ENCODE results near the gene ADGRD1.
"Not testable (repeated sequence)": the region's sequence is repeated elsewhere in the genome, so short reads cannot be mapped to it uniquely, and the experiment has no call there.

Gene ADGRD1

DNA sequence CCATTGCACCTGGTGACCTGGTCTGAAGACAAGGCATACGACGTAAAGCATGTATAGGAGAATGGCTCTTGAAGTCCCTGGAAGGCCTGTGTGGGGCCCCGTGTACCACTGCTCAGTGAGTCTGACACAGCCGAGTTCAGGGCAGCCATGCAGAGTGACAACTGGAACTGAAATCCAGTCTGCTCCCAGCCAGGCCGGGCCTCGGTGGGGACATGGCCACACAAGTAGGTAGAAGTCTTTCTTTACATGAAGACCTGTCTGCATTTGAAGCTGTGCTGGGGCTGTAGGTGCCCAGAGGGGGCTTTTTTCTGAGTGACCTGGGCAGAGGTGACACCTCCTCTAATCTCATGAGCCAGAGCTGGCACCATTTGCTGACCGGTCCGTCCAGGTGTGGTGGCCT, 35.7 kb downstream of the ADGRD1 start:
- peak; percentile 55 for DNase-seq

DNA sequence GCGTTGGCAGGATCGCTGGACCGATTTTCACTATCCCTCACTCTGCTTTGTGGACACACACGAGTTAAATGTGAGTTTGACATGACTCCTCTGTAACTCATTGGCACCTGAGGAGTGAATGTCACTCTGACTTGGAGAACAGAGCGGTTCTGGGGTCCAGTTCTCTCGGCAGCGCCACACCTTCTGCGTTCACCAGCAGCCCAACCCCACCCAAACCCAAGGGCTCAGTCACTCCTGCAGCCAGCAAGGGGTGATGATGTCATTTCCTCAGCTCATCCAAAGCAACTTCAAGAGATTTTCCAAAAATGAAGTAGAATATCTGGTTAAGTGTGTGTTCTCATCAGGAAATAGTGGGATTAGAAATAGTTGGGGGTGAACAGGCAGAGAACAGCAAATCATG, 36.3 kb downstream of the ADGRD1 start:
- peak; percentile 41 for DNase-seq

DNA sequence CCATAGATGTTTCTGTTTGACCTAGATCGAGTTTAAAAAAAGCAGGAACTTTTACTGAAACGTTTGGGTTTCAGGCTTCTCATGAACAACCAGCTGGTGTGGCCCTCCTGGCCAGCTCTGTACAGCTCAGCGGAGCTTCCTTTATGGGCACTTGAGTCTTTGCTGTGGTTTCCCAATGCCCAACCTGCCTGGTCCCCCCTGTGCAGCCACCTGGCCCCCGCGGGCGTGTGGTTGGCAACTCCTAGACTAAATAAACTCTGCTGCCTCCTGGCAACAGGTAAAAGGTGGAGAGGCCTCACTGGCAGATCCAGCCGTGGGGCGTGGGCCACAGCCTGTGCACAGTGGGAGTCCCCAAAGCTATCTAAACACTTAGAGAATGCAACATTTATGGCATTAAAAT, 38.7 kb downstream of the ADGRD1 start:
- peak; percentile 52 for DNase-seq

DNA sequence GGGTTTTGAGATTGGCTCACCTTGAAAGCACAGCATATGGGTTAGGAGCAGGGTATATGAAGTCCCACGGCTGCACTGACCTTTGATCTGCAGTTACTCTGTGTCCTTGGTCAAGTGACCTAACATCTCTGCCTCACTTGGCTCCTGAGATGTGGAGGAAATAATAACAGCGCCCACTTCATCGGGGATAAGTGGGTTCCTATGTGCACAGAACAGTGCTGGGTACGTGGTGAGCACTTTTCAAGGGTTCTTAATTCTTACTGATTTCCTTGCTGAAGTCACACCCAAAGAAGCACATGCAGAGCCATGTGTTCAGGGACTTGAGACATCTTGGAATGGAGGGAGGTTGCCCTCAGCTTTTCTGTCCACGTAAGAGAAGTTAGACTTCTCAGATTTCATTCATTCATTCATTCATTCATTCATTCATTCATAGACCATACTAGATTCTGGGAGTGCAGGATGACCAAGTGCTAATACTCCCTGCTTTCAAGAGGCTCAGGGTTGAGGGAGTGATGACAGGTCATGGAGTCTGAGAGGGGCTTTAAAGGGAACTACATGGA, 39.4 kb downstream of the ADGRD1 start:
- DNase-seq = peak; percentile 24

DNA sequence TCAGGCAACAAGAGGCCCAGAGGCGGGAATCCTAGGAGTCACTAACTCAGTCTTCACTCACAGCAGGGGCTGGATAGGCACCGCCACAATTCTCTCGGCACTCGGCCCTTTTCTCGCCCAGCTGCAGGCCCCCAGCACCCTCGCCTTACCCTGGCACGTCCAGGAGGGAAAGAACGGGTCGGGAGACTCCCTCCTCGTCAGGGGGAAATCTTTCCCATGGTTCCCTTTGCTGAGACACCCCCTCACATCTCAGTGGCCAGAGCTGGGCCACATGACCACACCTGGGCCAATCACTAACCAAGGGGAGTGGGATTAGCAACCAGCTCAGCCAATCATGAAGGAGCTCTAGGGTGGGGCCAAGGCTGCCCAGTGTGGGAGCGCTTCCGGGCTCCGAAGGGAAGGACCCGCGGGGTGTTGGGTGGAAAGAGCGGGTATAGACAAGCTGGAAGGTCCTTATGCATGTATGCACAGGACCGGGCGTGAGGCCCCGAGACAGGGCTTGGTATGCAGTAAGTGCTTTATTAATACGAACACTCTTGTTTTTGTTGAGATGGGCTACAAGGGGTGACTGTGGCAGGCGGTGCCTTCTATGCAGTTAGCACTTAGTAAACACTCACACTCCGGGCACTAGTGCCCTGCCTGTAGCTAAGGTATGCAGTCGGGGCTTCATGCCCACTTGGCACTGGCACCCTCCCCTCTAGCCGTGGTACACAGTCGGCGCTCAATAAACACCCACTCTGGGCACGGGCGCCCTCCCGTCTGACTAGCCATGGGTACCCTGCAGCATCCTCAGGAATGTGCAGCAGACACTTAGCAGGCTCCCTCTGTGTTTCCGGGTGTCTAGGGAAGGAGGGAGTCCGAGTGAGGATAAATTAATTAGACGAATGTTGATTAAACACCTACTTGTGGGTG, 40.3 kb downstream of the ADGRD1 start:
- DNase-seq = no peak

DNA sequence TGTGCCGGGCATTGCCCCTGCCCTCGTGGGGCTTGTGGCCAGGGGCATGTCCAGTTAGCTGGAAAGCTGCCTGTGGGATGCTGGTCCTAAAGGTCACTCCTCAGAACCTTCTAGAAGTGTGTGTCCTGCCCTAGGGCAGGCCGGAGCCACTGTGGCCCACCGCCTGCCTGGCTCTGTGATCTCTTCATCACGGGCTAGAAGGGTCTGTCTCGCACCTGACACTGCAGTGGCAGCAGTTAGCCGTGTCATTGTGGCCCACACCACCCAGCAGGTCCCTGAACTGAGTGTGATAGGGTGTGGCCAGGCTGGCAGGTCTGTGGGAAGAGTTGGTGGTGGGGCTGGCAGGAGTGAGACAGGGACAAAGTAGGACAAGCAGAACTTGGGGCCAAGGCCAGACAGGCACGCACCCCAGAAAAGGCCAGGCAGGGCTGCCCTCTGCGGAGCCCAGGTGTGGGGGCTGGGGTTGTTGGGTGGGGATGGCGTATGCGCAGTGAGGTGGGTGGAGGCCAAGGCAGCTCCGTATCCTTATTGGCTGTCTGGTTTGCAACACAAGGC, 41.2 kb downstream of the ADGRD1 start:
- no peak for DNase-seq

DNA sequence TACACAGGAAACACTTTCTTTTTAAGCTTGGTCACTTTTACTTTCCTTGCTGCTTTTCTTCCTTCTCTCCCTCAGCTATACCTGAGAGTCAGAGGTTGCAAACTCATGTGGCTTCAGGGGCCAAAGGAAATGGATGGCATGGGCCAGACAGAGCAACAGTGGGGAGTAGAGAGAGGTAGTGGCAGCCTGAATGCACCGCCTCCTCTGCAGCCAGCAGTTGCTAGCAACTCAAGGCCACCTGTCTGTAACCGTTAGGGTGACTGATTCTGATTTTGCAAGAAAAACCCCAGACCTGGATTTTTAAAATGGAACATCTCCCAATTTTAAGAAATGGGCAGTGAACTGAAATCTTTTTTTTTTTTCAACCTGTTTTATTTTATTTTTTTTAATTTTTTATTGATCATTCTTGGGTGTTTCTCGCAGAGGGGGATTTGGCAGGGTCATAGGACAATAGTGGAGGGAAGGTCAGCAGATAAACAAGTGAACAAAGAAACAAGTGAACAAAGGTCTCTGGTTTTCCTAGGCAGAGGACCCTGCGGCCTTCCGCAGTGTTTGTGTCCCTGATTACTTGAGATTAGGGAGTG, 41.8 kb downstream of the ADGRD1 start:
- DNase-seq = not testable (repeated sequence)

DNA sequence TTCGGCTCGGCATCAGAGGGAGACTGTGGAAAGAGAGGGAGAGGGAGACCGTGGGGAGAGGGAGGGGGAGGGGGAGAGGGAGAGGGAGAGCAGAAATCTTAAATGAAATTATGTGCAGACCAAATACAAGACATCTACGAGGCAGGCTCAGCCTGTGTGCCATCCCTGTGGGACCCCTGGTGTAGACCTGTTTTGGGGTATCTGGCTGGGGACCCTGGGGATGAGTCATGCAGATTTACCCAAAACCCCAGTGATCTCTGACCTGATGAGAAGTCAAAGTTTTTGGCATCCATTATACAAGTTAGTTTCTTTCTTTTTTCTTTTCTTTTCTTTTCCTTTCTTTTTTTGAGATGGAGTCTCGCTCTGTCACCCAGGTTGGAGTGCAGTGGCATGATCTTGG, 44.4 kb downstream of the ADGRD1 start:
- DNase-seq = no peak

DNA sequence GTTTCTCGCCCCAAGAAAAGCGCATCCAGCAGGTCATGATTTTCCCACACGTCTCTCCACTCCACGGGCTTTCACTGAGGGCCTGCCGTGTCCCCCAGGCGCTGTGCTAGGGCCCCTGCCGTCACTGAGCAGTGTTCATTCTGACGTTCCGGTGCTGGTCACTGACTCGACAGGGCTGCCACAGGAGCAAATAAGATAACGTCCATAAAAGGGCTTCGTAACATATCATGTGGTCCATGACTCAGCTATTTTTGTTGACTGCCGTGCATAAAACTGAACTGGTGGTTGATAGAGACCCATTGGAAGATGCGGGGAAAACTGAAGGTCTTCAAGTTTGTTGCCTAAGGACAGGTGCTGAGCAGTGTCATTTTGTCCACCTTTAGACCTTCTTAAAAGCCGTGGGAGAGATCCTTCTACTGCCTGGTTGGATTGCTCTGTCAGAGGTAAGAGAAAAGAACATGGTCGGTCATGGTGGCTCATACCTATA, 46.3 kb downstream of the ADGRD1 start:
- no peak for DNase-seq

DNA sequence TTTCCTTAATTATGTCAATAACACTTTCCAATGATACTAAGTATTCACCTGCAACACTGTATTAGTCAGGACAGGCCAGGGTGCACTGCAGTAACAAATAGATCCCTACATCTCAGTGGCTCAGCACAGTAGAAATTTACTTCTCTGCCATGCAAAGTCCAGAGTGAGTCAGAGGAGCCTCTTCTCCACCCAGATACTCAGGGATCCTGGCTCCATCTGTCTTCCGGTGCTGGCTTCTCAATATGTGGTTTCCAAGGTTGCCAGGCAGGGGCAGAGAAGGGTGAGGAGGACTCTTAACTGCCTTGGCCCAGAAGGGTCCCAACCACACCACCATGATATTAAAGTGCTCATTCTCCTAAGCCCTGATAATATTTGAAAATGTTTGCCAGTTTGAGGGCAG, 47.8 kb downstream of the ADGRD1 start:
- no peak for DNase-seq

DNA sequence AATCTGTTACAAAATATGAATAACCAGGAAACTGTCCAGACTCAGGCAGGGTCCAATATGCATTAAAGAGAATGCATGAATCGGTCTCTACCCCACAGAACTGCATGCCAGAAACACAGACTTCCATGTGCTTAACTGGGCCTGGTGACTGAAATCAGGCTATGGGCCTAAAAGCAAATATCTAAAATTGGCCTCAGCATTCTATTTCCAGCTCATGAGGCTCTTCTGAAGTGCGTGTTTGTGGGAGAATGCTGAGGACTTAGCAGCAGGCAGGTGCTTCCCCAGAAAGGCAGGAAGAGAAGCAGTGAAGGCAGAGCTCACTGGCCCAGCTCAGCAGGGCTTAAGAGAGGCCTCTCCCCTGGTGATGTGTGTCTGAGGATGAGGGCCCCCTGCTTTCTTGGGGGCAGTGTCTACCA, 48.5 kb downstream of the ADGRD1 start:
- no peak for DNase-seq

DNA sequence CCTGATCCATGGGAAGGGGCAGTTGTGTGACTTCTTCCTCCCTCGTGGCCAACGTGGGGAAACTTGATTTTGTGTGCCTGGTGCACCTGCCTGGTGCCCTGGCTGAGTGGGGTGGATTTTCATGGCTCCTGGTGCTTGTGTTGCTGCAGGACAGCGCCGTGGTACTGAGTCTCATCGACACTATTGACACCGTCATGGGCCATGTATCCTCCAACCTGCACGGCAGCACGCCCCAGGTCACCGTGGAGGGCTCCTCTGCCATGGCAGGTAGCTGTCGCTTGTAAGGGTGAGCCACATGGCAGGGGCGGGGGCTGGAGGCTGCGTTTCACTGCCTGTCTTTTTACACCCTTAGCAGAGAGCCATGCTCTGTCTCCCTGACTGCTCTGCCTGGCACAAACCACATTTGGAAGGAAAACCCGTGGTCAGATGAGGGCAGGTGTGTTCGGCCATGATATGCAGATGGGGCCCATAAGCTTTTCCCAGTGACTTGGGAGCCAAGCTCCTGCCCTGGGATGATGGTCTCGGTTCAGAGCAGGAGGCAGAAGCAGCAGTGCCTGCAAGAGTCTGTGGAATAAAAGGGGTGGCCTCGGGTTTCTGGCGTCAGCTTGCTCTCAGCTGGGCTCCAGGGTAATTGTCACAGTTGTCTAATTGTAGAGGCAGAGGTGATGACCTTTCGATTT, 49.5 kb downstream of the ADGRD1 start:
- DNase-seq = no peak

DNA sequence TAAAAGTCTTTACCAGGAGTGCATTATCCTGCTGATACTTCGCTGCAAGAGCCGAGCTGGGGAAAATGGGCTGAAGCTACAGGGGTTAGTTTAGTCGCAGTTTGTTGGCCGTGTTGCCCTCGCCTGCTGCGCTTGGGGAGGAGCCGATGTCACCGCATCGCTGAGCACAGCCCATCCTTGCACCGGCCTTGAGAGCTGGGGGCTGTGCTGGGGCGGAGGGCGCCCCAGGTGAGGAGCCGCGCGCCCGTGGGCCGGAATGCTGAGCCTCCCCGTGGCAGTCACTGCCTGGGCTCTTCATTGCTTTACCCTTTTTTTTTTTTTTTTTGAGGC, 50.0 kb downstream of the ADGRD1 start:
- no peak for DNase-seq

DNA sequence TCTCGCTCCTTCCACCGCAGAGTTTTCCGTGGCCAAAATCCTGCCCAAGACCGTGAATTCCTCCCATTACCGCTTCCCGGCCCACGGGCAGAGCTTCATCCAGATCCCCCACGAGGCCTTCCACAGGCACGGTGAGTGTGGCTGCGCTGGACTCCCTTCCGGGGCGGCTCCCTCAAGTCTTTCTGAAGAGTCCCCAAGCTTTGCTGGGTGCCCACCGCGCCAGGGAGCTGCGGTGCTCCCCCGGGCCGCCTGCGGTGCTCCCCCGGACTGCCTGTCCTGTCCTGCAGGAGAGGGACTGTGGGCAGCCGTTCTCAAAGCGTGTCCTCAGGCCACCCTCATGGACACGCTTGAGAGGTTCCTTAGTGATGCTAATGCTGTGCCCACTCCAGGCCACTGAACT, 50.5 kb downstream of the ADGRD1 start:
- DNase-seq = no peak

DNA sequence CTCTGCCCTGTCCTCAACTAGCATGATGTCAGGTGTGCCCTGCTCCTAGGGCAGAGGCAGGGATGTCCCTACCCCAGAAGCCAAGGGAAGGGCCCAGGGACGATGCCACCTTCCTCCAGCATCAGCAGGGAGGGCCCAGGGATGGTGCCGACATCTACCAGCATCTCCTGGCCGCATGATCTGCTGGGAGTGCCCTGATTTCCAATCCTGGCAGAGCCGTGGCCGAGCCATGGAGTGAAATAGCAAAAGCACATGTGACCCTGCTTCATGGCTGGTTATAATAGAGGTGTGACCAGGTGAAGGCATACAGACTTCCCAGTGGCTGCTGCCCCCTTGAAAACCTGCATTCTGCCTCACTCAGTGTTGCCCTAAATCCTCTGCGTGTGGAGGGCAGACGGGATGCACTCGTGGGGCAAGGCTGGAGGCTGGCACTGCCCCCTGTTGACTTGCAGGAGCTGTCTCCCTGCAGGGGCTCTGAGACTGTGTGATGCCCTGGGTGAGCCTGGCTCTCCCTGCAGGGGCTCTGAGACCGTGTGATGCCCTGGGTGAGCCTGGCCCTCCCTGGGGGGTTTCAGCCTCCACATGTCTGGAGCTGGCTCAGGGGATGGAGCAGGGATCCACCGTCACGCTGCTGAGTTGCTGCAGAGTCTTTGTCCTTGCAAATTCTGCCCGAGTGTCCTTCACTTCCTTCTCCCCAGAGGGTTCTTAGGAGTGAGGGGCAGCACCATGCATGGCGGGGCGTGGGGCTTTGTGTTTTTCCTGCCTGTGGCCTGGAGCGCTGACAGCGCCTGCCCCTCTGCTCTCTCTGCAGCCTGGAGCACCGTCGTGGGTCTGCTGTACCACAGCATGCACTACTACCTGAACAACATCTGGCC, 51.7 kb downstream of the ADGRD1 start:
- DNase-seq = no peak

DNA sequence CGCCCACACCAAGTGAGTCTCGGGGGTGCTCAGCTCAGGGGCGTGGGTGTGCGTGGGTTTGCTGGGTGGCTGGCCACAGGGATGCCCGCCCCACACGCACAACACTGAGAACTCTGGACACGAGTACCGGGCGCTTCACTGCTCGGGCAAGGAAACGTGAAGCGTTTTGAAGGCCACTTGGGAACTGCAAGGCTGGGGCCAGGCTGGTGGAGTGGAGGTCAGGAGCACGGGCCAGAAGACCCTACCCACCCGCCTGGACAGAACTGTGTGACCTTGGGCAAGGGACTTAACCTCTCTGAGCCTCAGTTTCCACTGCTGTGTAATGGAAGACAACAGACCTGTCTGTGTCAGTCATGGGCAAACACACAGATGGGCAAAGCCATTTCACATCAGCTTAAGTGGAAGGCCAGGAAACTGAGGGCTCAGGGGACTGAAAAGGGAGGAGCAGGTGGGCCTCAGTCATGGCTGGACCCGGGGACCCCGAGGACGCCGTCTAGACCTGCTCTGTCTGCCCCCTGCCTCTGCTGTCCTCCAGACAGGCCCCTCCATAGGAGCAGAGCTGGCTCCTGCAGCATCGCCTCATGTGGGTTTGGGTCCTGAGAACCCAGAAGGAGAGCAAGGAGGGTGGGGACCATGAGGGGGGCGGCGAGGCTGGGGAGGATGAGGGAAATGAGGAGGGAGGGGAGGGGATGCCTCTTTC, 52.5 kb downstream of the ADGRD1 start:
- no peak for DNase-seq

DNA sequence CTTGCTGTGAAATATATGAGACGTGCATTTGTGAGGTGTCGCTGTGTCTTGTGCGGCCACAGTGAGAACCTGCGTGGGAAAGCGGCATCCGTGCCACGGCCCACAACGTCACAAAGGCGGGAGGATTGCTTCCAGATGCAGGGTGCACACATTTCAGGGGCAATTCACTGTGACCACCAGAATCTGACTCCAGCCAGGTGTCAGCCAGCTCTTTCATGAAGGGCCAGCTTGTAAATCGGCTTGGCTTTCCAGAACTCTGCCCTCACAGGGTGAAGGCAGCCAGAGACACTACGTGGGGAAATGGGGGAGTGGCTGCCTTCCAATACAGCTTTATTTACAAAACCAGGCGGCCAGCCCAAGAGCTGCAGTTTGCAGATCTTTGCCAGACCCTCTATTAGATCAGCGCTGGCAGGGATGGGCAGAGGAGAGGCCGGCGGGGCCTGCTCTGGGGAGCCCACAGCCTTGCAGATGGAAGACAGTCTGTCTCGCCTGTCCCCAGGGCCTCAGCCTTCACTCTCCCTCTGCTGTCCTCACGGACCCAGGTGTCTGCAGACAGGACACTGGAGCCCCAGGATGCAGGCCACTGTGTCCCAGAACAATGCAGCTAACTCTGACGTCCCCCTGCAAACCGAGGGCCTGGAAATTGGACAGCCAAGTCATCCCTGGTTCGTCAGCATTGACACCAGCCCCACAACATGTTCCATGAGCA, 53.5 kb downstream of the ADGRD1 start:
- no peak for DNase-seq

DNA sequence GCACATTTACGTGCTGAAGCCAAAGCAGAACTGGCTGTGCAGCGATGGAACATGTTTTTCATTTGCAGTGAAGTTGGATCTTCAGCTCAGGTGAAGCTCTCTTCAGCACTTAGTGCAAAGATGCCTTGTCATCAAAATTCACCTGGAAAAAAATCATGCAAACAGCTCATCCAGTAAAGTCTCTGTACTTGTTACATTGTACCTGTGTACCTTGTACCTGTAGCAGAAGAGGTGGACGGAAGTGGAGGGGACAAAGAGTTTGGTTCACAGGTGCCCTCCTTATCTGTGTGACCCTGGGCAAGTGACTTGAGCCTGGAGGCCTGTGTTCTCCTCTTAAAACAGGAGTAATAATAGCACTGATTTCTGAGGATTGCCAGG, 54.0 kb downstream of the ADGRD1 start:
- DNase-seq = no peak

DNA sequence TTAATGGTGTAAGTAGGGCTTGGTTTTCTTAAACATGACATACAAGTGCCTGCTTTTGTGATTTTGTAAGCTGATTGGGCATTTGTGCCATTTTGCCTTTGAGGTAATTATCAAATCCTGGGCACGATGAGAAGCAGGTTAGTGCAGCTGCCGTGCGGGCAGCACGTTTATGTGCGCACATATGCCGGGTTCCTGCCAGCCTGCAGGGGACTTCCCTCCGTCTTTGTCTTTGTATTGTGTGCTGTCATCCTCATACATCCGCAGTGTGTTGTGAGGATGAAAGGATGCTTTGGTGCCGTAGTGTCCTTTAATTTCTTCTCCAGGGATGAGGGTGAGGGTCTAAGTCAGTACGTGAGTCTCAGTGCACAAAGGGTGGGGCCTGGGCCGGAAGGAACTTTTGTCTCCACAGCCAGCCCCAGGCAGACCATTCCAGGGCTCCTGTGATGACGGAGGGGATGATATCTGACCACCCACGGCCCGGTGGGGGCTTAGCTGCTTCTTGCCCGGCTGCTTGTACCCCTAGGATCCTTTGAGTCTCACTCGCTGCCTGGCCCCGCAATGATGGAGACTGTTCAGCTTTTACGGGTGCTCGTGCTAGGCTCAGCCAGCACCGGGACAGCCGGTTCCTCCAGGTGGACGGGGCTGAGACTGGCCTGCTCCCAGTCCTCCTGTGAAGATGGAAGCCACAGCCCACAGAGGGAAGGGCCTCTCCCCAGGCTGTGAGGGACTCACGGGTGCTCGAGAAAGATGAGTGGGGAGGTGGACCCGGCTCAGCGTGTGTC, 54.6 kb downstream of the ADGRD1 start:
- no peak for DNase-seq

DNA sequence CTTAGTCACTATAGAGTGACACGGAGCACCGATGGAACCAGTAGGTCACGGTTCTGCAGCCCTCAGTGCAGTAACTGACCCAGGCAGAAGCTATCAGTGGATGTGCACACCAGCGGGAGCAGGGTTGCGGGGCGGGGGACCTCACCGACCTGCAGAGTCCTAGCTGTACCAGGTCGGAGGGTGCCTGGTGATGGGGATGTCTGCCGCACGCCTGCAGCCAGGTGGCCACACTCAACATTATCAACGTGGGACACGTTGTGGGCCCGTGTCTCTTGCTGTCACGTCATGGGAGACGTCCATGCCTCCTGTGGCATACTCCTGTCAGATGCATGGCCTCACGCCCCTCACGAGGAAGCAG, 55.2 kb downstream of the ADGRD1 start:
- DNase-seq = no peak

All from activated effector memory CD4-positive, alpha-beta T cell treated with anti-CD3 and anti-CD28 coated beads, Interleukin-2, amount 50 U/mL, for 16 hours (primary cell).